Liver (tissue), 9 donors: ENCODE data around the gene PAK1. TPM values are rescaled to one million over a fixed set of nuclear protein-coding genes. Genes with fewer than 3 reads are reported as not detected.

ENCODE experiments used
- DNase-seq: peaks from one replicate; pipeline ENCODE4 v3.0.0-alpha.2; 2017; ENCODE audit warnings: low spot score
- H3K27ac ChIP-seq, 2 donors: one replicate each; pipeline ENCODE4 v1.7.0; 2013; ENCODE audit warnings: inconsistent platforms in 2 of 2, low read length in 2 of 2, control low read depth in 1 of 2, low read depth in 1 of 2, mild to moderate bottlenecking in 1 of 2
- H3K27me3 ChIP-seq, 4 donors: one replicate each; pipeline versions ENCODE4 v1.6.1 to v1.7.0; 2013; ENCODE audit warnings: low read length in 3 of 4, inconsistent platforms in 1 of 4, mild to moderate bottlenecking in 1 of 4, moderate library complexity in 1 of 4; ENCODE audit not compliant: control insufficient read depth in 4 of 4, insufficient read depth in 4 of 4
- H3K36me3 ChIP-seq, 4 donors: one replicate each; pipeline versions ENCODE4 v1.6.1 to v1.7.0; 2013; ENCODE audit warnings: low read length in 3 of 4, mild to moderate bottlenecking in 3 of 4, low read depth in 1 of 4, moderate library complexity in 1 of 4; ENCODE audit not compliant: control insufficient read depth in 4 of 4, insufficient read depth in 3 of 4
- H3K4me1 ChIP-seq, 4 donors: one replicate each; pipeline versions ENCODE4 v1.6.1 to v1.7.0; 2013; ENCODE audit warnings: low read length in 3 of 4, mild to moderate bottlenecking in 3 of 4, moderate library complexity in 1 of 4; ENCODE audit not compliant: control insufficient read depth in 4 of 4, insufficient read depth in 4 of 4
- H3K4me3 ChIP-seq, 3 donors: one replicate each; pipeline versions ENCODE4 v1.6.1 to v1.7.0; 2013; ENCODE audit warnings: low read length in 3 of 3, control low read depth in 1 of 3, low read depth in 1 of 3, mild to moderate bottlenecking in 1 of 3
- H3K9ac ChIP-seq, 2 donors: one replicate each; pipeline ENCODE4 v1.7.0; 2013; ENCODE audit warnings: low read length in 2 of 2, mild to moderate bottlenecking in 2 of 2, moderate library complexity in 2 of 2, control low read depth in 1 of 2, low read depth in 1 of 2
- H3K9me3 ChIP-seq, 4 donors: one replicate each; pipeline versions ENCODE4 v1.6.1 to v1.7.0; 2013; ENCODE audit warnings: low read length in 3 of 4; ENCODE audit not compliant: control insufficient read depth in 4 of 4
- EGR1 ChIP-seq, 2 donors: IDR thresholded peaks; 2 replicates each; pipeline ENCODE4 v1.6.1; 2016 to 2018; ENCODE audit warnings: antibody characterized with exemption in 2 of 2, low read depth in 2 of 2
- FOXA1 ChIP-seq: IDR thresholded peaks from 2 replicates; pipeline ENCODE4 v1.6.1; 2016; ENCODE audit warnings: antibody characterized with exemption
- GABPA ChIP-seq, 2 donors: IDR thresholded peaks in 1 of 2; conservative IDR thresholded peaks in 1 of 2; 2 replicates each; pipeline ENCODE4 v1.6.1; 2016; ENCODE audit warnings: antibody characterized with exemption in 2 of 2, mild to moderate bottlenecking in 1 of 2, moderate library complexity in 1 of 2
- HNF4A ChIP-seq, 2 donors: conservative IDR thresholded peaks; 2 replicates each; pipeline ENCODE4 v1.6.1; 2016; ENCODE audit warnings: antibody characterized with exemption in 2 of 2, mild to moderate bottlenecking in 2 of 2
- HNF4G ChIP-seq: IDR thresholded peaks from 2 replicates; pipeline ENCODE4 v1.6.1; 2016; ENCODE audit warnings: antibody characterized with exemption
- JUND ChIP-seq, 2 donors: IDR thresholded peaks; 2 replicates each; pipeline ENCODE4 v1.6.1; 2016; ENCODE audit warnings: antibody characterized with exemption in 2 of 2
- MAX ChIP-seq: IDR thresholded peaks from 2 replicates; pipeline ENCODE4 v1.6.1; 2016; ENCODE audit warnings: antibody characterized with exemption
- NR2F2 ChIP-seq: IDR thresholded peaks from 2 replicates; pipeline ENCODE4 v1.6.1; 2016; ENCODE audit warnings: antibody characterized with exemption
- RAD21 ChIP-seq, 2 donors: IDR thresholded peaks; 2 replicates each; pipeline ENCODE4 v1.6.1; 2016; ENCODE audit warnings: antibody characterized with exemption in 2 of 2, mild to moderate bottlenecking in 2 of 2
- RXRA ChIP-seq, 2 donors: IDR thresholded peaks; 2 replicates each; pipeline ENCODE4 v1.6.1; 2017 to 2018; ENCODE audit warnings: antibody characterized with exemption in 2 of 2, mild to moderate bottlenecking in 1 of 2
- SP1 ChIP-seq: IDR thresholded peaks from 2 replicates; pipeline ENCODE4 v1.6.1; 2018; ENCODE audit warnings: antibody characterized with exemption, mild to moderate bottlenecking
- TAF1 ChIP-seq: conservative IDR thresholded peaks from 2 replicates; pipeline ENCODE4 v1.6.1; 2016; ENCODE audit warnings: antibody characterized with exemption, mild to moderate bottlenecking
- YY1 ChIP-seq: IDR thresholded peaks from 2 replicates; pipeline ENCODE4 v1.6.1; 2016; ENCODE audit warnings: antibody characterized with exemption, mild to moderate bottlenecking
- WGBS: extraction: QIAGEN DNeasy Blood & Tissue Kit; methylation state at CpG from one replicate; pipeline ENCODE4 v1.1.7; 2013; 5-methylcytosine and 5-hydroxymethylcytosine counted together
- polyA plus RNA-seq, 2 donors: library from polyadenylated mRNA; stranded (reverse) in 1 of 2; unstranded in 1 of 2; fragments of 200-250 nt in 1 of 2; fragments of >200 nt in 1 of 2; fragmentation: Nextera tagmentation in 1 of 2; extraction: Ambion mirVana in 1 of 2; gene quantifications; one replicate each; pipeline versions ENCODE4 v1.2.1 to v1.2.3, GENCODE V29; 2013 to 2015
- total RNA-seq, 2 donors: library from RNA; depleted of rRNA; stranded (reverse); fragments of >200 nt; gene quantifications; one replicate each; pipeline ENCODE4 v1.2.3, GENCODE V29; 2014
- TF ChIP-seq, protein P1 (sequence below): IDR thresholded peaks from 2 replicates; pipeline ENCODE4 v1.6.1; 2016; ENCODE audit warnings: antibody characterized with exemption, mild to moderate bottlenecking
- TF ChIP-seq, protein P2 (sequence below): IDR thresholded peaks from 2 replicates; pipeline ENCODE4 v1.6.1; 2016; ENCODE audit warnings: antibody characterized with exemption
- TF ChIP-seq, protein P3 (sequence below): IDR thresholded peaks from 2 replicates; pipeline ENCODE4 v1.6.1; 2016; ENCODE audit warnings: antibody characterized with exemption
- TF ChIP-seq, protein P4 (sequence below): fragments of 150-350 bp; IDR thresholded peaks from 2 replicates; pipeline ENCODE4 v1.5.1; 2017; ENCODE audit warnings: improper control_type of control experiment, low read depth, low read length; ENCODE audit not compliant: missing input control
- donor health status: healthy.
- donor health status: healthy.
- donor health status: healthy.
- donor health status: healthy.
- donor health status: healthy.

The PAK1 gene
- total and polyA plus RNA-seq, 4 donors = 3.6 to 24.9 (median 7.4) TPM

- TF ChIP-seq EGR1 (IDR thresholded peaks at IDR 0.05; ENCODE audit: low read depth in 2 of 2) = no peak
- TF ChIP-seq, protein P1, sequence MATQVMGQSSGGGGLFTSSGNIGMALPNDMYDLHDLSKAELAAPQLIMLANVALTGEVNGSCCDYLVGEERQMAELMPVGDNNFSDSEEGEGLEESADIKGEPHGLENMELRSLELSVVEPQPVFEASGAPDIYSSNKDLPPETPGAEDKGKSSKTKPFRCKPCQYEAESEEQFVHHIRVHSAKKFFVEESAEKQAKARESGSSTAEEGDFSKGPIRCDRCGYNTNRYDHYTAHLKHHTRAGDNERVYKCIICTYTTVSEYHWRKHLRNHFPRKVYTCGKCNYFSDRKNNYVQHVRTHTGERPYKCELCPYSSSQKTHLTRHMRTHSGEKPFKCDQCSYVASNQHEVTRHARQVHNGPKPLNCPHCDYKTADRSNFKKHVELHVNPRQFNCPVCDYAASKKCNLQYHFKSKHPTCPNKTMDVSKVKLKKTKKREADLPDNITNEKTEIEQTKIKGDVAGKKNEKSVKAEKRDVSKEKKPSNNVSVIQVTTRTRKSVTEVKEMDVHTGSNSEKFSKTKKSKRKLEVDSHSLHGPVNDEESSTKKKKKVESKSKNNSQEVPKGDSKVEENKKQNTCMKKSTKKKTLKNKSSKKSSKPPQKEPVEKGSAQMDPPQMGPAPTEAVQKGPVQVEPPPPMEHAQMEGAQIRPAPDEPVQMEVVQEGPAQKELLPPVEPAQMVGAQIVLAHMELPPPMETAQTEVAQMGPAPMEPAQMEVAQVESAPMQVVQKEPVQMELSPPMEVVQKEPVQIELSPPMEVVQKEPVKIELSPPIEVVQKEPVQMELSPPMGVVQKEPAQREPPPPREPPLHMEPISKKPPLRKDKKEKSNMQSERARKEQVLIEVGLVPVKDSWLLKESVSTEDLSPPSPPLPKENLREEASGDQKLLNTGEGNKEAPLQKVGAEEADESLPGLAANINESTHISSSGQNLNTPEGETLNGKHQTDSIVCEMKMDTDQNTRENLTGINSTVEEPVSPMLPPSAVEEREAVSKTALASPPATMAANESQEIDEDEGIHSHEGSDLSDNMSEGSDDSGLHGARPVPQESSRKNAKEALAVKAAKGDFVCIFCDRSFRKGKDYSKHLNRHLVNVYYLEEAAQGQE = no peak
- no peak for TF ChIP-seq MAX
- no peak for TF ChIP-seq RXRA (IDR thresholded peaks at IDR 0.05)
- no peak for TF ChIP-seq RAD21 (IDR thresholded peaks at IDR 0.05)
- TF ChIP-seq, protein P2, sequence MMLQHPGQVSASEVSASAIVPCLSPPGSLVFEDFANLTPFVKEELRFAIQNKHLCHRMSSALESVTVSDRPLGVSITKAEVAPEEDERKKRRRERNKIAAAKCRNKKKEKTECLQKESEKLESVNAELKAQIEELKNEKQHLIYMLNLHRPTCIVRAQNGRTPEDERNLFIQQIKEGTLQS = no peak
- no peak for TF ChIP-seq JUND (IDR thresholded peaks at IDR 0.05)
- no peak for TF ChIP-seq HNF4G
- no peak for TF ChIP-seq FOXA1
- TF ChIP-seq GABPA (IDR thresholded peaks at IDR 0.05 in 1 of 2, conservative IDR thresholded peaks at IDR 0.05 in 1 of 2) = no peak
- no peak for TF ChIP-seq NR2F2
- TF ChIP-seq SP1 = no peak
- no peak for TF ChIP-seq HNF4A (conservative IDR thresholded peaks at IDR 0.05)
- TF ChIP-seq, protein P3, sequence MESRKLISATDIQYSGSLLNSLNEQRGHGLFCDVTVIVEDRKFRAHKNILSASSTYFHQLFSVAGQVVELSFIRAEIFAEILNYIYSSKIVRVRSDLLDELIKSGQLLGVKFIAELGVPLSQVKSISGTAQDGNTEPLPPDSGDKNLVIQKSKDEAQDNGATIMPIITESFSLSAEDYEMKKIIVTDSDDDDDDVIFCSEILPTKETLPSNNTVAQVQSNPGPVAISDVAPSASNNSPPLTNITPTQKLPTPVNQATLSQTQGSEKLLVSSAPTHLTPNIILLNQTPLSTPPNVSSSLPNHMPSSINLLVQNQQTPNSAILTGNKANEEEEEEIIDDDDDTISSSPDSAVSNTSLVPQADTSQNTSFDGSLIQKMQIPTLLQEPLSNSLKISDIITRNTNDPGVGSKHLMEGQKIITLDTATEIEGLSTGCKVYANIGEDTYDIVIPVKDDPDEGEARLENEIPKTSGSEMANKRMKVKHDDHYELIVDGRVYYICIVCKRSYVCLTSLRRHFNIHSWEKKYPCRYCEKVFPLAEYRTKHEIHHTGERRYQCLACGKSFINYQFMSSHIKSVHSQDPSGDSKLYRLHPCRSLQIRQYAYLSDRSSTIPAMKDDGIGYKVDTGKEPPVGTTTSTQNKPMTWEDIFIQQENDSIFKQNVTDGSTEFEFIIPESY = no peak
- TF ChIP-seq, protein P4, sequence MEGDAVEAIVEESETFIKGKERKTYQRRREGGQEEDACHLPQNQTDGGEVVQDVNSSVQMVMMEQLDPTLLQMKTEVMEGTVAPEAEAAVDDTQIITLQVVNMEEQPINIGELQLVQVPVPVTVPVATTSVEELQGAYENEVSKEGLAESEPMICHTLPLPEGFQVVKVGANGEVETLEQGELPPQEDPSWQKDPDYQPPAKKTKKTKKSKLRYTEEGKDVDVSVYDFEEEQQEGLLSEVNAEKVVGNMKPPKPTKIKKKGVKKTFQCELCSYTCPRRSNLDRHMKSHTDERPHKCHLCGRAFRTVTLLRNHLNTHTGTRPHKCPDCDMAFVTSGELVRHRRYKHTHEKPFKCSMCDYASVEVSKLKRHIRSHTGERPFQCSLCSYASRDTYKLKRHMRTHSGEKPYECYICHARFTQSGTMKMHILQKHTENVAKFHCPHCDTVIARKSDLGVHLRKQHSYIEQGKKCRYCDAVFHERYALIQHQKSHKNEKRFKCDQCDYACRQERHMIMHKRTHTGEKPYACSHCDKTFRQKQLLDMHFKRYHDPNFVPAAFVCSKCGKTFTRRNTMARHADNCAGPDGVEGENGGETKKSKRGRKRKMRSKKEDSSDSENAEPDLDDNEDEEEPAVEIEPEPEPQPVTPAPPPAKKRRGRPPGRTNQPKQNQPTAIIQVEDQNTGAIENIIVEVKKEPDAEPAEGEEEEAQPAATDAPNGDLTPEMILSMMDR = no peak
- TF ChIP-seq TAF1 = no peak
- no peak for TF ChIP-seq YY1
- Histone ChIP-seq H3K9me3 (no peaks in the 10 kb centered on the region), H3K4me1 (peaks cover 0 to 25% (median 13%) of the 10 kb centered on the region in 4 donors), H3K36me3 (no peaks in the 10 kb centered on the region), H3K27me3 (no peaks in the 10 kb centered on the region), H3K9ac (no peak overlapping the region), H3K4me3 (no peak overlapping the region), H3K27ac (no peak overlapping the region)
- 86% methylated on average over 3 of the region's 3 CpGs for WGBS
- no peak for DNase-seq
These were observed 67.5 kb downstream of the PAK1 start for GRCh38 chr11:77406396-77406795.

- Histone ChIP-seq H3K36me3 (no peaks in the 10 kb centered on the region), H3K27ac (no peak overlapping the region), H3K27me3 (no peaks in the 10 kb centered on the region), H3K9ac (no peak overlapping the region), H3K4me1 (peaks cover 0 to 26% (median 14%) of the 10 kb centered on the region in 4 donors), H3K4me3 (no peak overlapping the region), H3K9me3 (no peaks in the 10 kb centered on the region)
- TF ChIP-seq YY1 (no peak), HNF4A (conservative IDR thresholded peaks at IDR 0.05) (peak in 1 of 2 donors; percentile 15)
- WGBS = 98% methylated on average over 1 of the region's 1 CpG
- DNase-seq = no peak
These were observed 70.7 kb downstream of the PAK1 start for GRCh38 chr11:77403211-77403610.
